Measurements from ENCODE around the gene AFDN. TPM values are rescaled to one million over a fixed set of nuclear protein-coding genes. Genes with fewer than 3 reads are reported as not detected.

The AFDN gene
- total RNA-seq, 1 experiment from 2014 or later = 107 TPM

GRCh38 chr6:167881327-167881726 lies 54.6 kb downstream of the AFDN start:
- Histone ChIP-seq H3K9me3 (ENCODE audit: low read depth, low read length, poor library complexity, severe bottlenecking) (no peaks in the 10 kb centered on the region), H3K27ac (ENCODE audit: low read depth, low read length, poor library complexity, severe bottlenecking) (no peak overlapping the region), H3K36me3 (ENCODE audit: insufficient read depth, low read length, poor library complexity, severe bottlenecking) (no peaks in the 10 kb centered on the region), H3K4me1 (ENCODE audit: insufficient read depth, low read length, poor library complexity, severe bottlenecking) (no peaks in the 10 kb centered on the region), H3K27me3 (replicated peaks; ENCODE audit: insufficient read depth, low read depth, low read length, poor library complexity) (no peaks in the 10 kb centered on the region), H3K4me3 (ENCODE audit: low read depth, low read length, poor library complexity, severe bottlenecking) (no peak overlapping the region)
- ChIA-PET CTCF (no interaction called here), POLR2A (ENCODE audit: low non-redundant PET) (no interaction called here)
- no TSS peak for BruUV-seq (replicated peaks)
- intact Hi-C loops (cut with micrococcal nuclease; ENCODE audit: unreplicated experiment) = no loop called here
- DNase-seq (ENCODE audit: low spot score) = no peak
- TF ChIP-seq EZH2 (IDR thresholded peaks at IDR 0.05; ENCODE audit: borderline replicate concordance, low read depth, low read length, poor library complexity, severe bottlenecking) = no peak

- H3K4me3 ChIP-seq (ENCODE audit: low read depth, low read length, poor library complexity, severe bottlenecking) = no peak overlapping the region
- H3K4me1 ChIP-seq (ENCODE audit: insufficient read depth, low read length, poor library complexity, severe bottlenecking) = no peaks in the 10 kb centered on the region
- H3K36me3 ChIP-seq (ENCODE audit: insufficient read depth, low read length, poor library complexity, severe bottlenecking) = no peaks in the 10 kb centered on the region
- BruUV-seq (replicated peaks) = no TSS peak
- intact Hi-C loops (cut with micrococcal nuclease; ENCODE audit: unreplicated experiment) = no loop called here
- H3K27me3 ChIP-seq (replicated peaks; ENCODE audit: insufficient read depth, low read depth, low read length, poor library complexity) = no peaks in the 10 kb centered on the region
- H3K27ac ChIP-seq (ENCODE audit: low read depth, low read length, poor library complexity, severe bottlenecking) = no peak overlapping the region
- no peak for DNase-seq (ENCODE audit: low spot score)
- ChIA-PET CTCF (no interaction called here), POLR2A (ENCODE audit: low non-redundant PET) (no interaction called here)
- H3K9me3 ChIP-seq (ENCODE audit: low read depth, low read length, poor library complexity, severe bottlenecking) = no peaks in the 10 kb centered on the region
- TF ChIP-seq EZH2 (IDR thresholded peaks at IDR 0.05; ENCODE audit: borderline replicate concordance, low read depth, low read length, poor library complexity, severe bottlenecking) (no peak), CTCF (conservative IDR thresholded peaks at IDR 0.05; ENCODE audit: low read depth, low read length) (no peak)
Observed at GRCh38 chr6:167882244-167882643, 55.5 kb downstream of the AFDN start.

GRCh38 chr6:167888098-167888497 lies 61.4 kb downstream of the AFDN start:
- Histone ChIP-seq H3K36me3 (ENCODE audit: insufficient read depth, low read length, poor library complexity, severe bottlenecking) (peaks cover 6% of the 10 kb centered on the region), H3K27me3 (replicated peaks; ENCODE audit: insufficient read depth, low read depth, low read length, poor library complexity) (no peaks in the 10 kb centered on the region), H3K9me3 (ENCODE audit: low read depth, low read length, poor library complexity, severe bottlenecking) (no peaks in the 10 kb centered on the region), H3K4me3 (ENCODE audit: low read depth, low read length, poor library complexity, severe bottlenecking) (no peak overlapping the region), H3K4me1 (ENCODE audit: insufficient read depth, low read length, poor library complexity, severe bottlenecking) (no peaks in the 10 kb centered on the region), H3K27ac (ENCODE audit: low read depth, low read length, poor library complexity, severe bottlenecking) (no peak overlapping the region)
- no peak for TF ChIP-seq EZH2 (IDR thresholded peaks at IDR 0.05; ENCODE audit: borderline replicate concordance, low read depth, low read length, poor library complexity, severe bottlenecking)
- TF ChIP-seq CTCF (conservative IDR thresholded peaks at IDR 0.05; ENCODE audit: low read depth, low read length) = no peak
- no peak for DNase-seq (ENCODE audit: low spot score)
- CTCF ChIA-PET = no interaction called here
- no TSS peak for BruUV-seq (replicated peaks)
- intact Hi-C loops (cut with micrococcal nuclease; ENCODE audit: unreplicated experiment) = no loop called here
- POLR2A ChIA-PET (ENCODE audit: low non-redundant PET) = no interaction called here
